Gastroesophageal sphincter (tissue), 3 donors: ENCODE data around the gene COLEC11.

ENCODE experiments used
- CTCF ChIP-seq, 4 experiments: fragments of 200-600 bp in 2 of 4; fragments of 450-650 bp in 2 of 4; sonication (generic) in 1 of 4; IDR thresholded peaks; one replicate each; pipeline ENCODE4 v1.5.1; 2017 to 2019; ENCODE audit warnings: antibody characterized with exemption in 4 of 4, mild to moderate bottlenecking in 2 of 4, moderate library complexity in 2 of 4
- POLR2AphosphoS5 ChIP-seq: sonication (generic); formaldehyde crosslinking; IDR thresholded peaks from one replicate; pipeline ENCODE4 v1.6.1; 2017; ENCODE audit warnings: antibody characterized with exemption

DNA sequence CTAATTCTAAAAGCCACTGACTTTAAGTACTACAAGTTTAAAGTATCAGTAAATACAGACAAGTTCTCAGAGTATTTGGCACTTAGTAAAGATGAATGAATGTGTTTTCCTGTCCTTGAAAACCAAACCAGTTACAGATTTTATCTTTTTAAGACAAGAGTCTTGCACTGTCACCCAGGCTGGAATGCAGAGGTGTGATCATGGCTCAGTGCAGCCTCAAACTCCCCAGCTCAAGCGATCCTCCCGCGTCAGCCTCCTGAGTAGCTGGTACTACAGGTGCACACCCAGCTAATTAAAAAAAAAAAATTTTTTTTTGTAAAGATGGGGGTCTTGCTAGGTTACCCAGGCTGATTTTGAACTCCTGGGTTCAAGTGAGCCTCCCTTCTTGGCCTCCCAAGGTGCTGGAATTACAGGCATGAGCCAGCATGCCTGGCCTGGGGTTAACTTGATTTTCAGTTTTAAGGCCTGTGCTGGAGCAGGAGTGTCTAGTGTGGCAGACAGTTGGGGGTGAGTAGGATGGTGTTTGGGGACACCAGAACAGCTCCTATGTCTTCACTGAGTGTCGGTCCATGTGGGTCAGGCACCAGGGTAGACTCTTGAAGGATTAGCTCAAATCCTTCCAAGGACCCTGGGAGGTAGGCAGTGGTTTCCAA, 10.2 kb upstream of the COLEC11 start:
- no peak for TF ChIP-seq CTCF (IDR thresholded peaks at IDR 0.05)
- no peak for TF ChIP-seq POLR2AphosphoS5
